Erythroblast (primary cell): ENCODE results near the gene SLC27A6.

Experiments
- GATA1 ChIP-seq: IDR thresholded peaks from 2 replicates; pipeline ENCODE4 v1.6.1; 2011; ENCODE audit warnings: low read depth, mild to moderate bottlenecking, control low read depth, low read length, moderate library complexity
- POLR2A ChIP-seq: IDR thresholded peaks from 2 replicates; pipeline ENCODE4 v1.6.1; 2011; ENCODE audit warnings: mild to moderate bottlenecking, low read length

- TF ChIP-seq POLR2A, result no peak
- TF ChIP-seq GATA1, result no peak
Measured at GRCh38 chr5:129020683-129021082, 55.4 kb downstream of the SLC27A6 start.
